Thoracic aorta (tissue), 2 donors: ENCODE measurements around the gene PCNX2. TPM values are rescaled to one million over a fixed set of nuclear protein-coding genes. Genes with fewer than 3 reads are reported as not detected.

Source experiments
- ATAC-seq: fragments of 150-250 bp; one replicate; pipeline ENCODE4 v1.8.0; 2017; ENCODE audit warnings: low read depth; ENCODE audit not compliant: insufficient number of reproducible peaks, low FRiP score
- DNase-seq: peaks from one replicate; pipeline ENCODE4 v3.0.0-alpha.2; 2020; ENCODE audit warnings: low spot score
- H3K27ac ChIP-seq, 2 donors: fragments of 200-600 bp; sonication (generic); 1 replicate in 1 of 2; 2 replicates in 1 of 2; pipeline ENCODE4 v1.5.1; 2016; ENCODE audit warnings: mild to moderate bottlenecking in 2 of 2, moderate library complexity in 2 of 2
- H3K27me3 ChIP-seq: fragments of 200-600 bp; sonication (generic); replicated peaks from 2 replicates; pipeline ENCODE4 v1.6.0; 2016; ENCODE audit warnings: mild to moderate bottlenecking; ENCODE audit not compliant: insufficient read depth
- H3K36me3 ChIP-seq: fragments of 200-600 bp; sonication (generic); one replicate; pipeline ENCODE4 v1.5.1; 2016
- H3K4me1 ChIP-seq, 2 donors: fragments of 200-600 bp; sonication (generic); 1 replicate in 1 of 2; 2 replicates in 1 of 2; pipeline versions ENCODE4 v1.5.1 to v1.6.0; 2016; ENCODE audit warnings: low read depth in 2 of 2, mild to moderate bottlenecking in 1 of 2; ENCODE audit not compliant: control insufficient read depth in 1 of 2
- H3K4me3 ChIP-seq: fragments of 200-600 bp; sonication (generic); 2 replicates; pipeline ENCODE4 v1.5.1; 2016; ENCODE audit warnings: mild to moderate bottlenecking
- H3K9me3 ChIP-seq: fragments of 200-600 bp; sonication (generic); 2 replicates; pipeline ENCODE4 v1.5.1; 2016
- total RNA-seq, 2 donors: library from RNA; depleted of rRNA; stranded (reverse); fragments of >200 nt; gene quantifications; one replicate each; pipeline versions ENCODE4 v1.1.0 to v1.2.3, GENCODE V29; 2016
- TF ChIP-seq, protein P1 (sequence below): fragments of 200-600 bp; sonication (generic); IDR thresholded peaks from one replicate; pipeline ENCODE4 v1.5.1; 2019; ENCODE audit warnings: antibody characterized with exemption

The PCNX2 gene
- total RNA-seq, 2 donors from 2014 or later: 13.6 to 14.8 TPM

DNA sequence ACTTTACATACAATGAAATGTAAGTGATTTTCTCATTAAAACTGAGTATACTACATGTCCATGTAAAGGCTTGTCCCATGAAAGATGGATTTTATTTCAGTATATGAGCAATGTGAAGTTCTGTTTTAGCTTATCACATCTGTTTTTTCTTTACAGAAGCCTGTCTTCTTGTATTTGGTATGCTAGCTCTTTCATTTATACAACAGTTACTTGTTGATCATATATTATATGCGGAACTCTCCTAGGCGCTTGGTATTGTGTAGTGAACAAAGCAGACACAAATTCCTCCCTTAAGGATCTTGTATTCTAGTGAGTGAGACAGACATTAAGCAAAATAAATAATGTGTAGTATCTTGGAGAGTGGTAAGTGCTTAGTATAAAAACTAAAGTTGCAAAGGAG, 42.6 kb upstream of the PCNX2 start:
- no peaks in the 10 kb centered on the region for H3K36me3 ChIP-seq
- no peaks in the 10 kb centered on the region for H3K27me3 ChIP-seq
- no peak overlapping the region for H3K27ac ChIP-seq
- no peaks in the 10 kb centered on the region for H3K4me1 ChIP-seq
- no peak overlapping the region for H3K4me3 ChIP-seq
- ATAC-seq: no peak
- TF ChIP-seq, protein P1, sequence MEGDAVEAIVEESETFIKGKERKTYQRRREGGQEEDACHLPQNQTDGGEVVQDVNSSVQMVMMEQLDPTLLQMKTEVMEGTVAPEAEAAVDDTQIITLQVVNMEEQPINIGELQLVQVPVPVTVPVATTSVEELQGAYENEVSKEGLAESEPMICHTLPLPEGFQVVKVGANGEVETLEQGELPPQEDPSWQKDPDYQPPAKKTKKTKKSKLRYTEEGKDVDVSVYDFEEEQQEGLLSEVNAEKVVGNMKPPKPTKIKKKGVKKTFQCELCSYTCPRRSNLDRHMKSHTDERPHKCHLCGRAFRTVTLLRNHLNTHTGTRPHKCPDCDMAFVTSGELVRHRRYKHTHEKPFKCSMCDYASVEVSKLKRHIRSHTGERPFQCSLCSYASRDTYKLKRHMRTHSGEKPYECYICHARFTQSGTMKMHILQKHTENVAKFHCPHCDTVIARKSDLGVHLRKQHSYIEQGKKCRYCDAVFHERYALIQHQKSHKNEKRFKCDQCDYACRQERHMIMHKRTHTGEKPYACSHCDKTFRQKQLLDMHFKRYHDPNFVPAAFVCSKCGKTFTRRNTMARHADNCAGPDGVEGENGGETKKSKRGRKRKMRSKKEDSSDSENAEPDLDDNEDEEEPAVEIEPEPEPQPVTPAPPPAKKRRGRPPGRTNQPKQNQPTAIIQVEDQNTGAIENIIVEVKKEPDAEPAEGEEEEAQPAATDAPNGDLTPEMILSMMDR: no peak
- no peaks in the 10 kb centered on the region for H3K9me3 ChIP-seq
- no peak for DNase-seq

DNA sequence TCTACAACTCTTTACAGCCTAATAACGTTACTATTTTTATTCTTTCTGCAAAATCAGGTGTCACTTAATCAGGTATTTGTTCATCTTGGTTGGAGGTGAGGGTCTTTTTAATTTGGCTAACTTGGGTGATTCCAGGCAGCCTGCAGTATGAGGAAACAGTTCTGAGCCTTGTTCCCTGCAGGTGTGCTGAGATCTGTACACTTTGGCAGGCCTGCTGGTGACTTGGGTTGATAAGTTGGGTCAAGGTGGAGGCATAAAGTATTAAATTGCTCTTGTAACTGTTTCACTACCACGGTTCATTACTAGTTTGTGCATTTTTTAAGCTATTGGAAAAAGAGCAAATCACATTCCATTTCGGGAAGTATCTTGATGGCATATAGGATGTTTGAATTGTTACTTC, 42.0 kb upstream of the PCNX2 start:
- DNase-seq (no peak), ATAC-seq (no peak)
- Histone ChIP-seq H3K36me3 (no peaks in the 10 kb centered on the region), H3K4me3 (no peak overlapping the region), H3K4me1 (no peaks in the 10 kb centered on the region), H3K9me3 (no peaks in the 10 kb centered on the region), H3K27ac (no peak overlapping the region), H3K27me3 (no peaks in the 10 kb centered on the region)
- TF ChIP-seq, protein P1: no peak

DNA sequence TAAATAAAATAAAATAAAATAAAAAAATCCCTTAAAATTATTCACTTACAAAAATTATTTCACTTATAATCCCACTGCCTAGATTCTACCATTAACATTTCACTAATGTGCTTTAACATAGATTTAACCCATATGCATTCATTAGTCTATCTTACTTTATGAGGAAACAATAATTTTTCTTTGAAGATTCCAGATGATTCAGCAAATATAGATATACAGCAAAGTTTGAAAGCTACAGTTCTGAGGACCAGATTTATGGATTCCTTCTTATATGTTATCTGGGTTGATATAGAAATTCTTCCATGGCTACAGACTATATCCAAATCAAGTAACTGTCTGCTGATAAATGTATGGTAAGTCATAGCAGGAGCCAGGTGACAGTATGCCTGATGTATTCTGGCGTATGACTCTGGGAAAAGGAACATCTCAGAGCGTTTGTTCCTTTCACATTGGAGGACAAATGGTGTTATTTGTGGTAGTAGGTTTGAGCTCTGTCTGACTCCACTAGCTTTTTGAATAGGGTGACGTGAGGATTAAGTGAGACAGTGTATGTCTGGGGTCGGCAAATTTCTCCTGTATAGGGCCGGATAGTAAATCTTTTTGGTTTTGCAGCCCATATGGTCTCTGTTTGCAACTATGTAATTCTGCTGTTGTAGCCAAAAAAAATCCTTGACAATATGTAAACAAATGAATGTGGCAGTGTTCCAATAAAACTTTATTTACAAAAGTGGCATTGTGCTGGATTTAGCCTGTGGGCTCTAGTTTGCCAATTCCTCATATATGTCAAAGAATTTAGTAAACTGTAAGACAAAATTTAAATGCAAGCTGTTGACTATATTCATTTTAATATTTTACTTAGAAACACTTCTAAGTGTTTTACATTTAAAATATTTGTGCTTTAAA, 41.3 kb upstream of the PCNX2 start:
- H3K4me3 ChIP-seq: no peak overlapping the region
- H3K36me3 ChIP-seq: no peaks in the 10 kb centered on the region
- no peaks in the 10 kb centered on the region for H3K4me1 ChIP-seq
- DNase-seq (no peak), ATAC-seq (no peak)
- H3K27ac ChIP-seq: no peak overlapping the region
- H3K27me3 ChIP-seq: no peaks in the 10 kb centered on the region
- TF ChIP-seq, protein P1: no peak
- H3K9me3 ChIP-seq: no peaks in the 10 kb centered on the region

DNA sequence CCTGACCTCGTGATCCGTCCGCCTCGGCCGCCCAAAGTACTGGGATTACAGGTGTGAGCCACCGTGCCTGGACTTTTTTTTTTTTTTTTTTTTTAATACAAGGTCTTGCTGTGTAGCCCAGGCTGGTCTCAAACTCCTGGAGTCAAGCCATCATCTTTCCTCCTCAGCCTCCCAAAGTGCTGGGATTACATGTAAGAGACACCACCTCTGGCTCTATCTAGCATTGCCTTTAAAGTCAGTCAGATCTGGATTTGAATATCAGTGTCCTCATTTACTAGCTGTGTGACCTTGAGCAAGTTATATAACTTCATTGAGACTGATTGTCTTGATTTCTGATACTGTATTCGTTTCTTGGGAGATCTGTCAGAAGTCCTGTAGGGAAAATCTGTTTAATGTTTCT, 38.6 kb upstream of the PCNX2 start:
- Histone ChIP-seq H3K4me3 (no peak overlapping the region), H3K27me3 (no peaks in the 10 kb centered on the region), H3K27ac (no peak overlapping the region), H3K4me1 (peaks cover 2 to 3% of the 10 kb centered on the region in 2 donors), H3K9me3 (no peaks in the 10 kb centered on the region), H3K36me3 (no peaks in the 10 kb centered on the region)
- TF ChIP-seq, protein P1: no peak
- DNase-seq: no peak
- no peak for ATAC-seq

DNA sequence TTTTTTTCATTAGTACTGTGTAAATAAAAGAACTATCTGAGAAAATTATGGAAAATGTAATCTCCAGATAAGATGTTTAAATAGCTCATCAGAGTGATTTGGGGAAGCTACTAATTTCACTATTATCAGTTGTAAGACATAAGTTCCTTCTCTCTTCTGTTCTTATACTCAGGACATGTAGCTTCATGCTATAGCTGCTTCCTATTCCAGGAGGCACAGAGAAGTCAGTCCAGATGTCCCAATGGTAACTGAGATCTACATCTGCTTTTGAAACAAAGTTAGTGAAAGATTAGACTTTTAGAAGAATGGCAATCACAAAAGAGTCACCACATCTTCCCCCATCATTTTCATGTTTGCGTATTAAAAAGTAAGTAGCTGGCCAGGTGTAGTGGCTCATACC, 37.6 kb upstream of the PCNX2 start:
- H3K9me3 ChIP-seq: no peaks in the 10 kb centered on the region
- no peaks in the 10 kb centered on the region for H3K27me3 ChIP-seq
- no peak overlapping the region for H3K4me3 ChIP-seq
- ATAC-seq (no peak), DNase-seq (no peak)
- TF ChIP-seq, protein P1: no peak
- peaks cover 3 to 13% of the 10 kb centered on the region in 2 donors for H3K4me1 ChIP-seq
- H3K27ac ChIP-seq: no peak overlapping the region
- H3K36me3 ChIP-seq: no peaks in the 10 kb centered on the region
